H7 (cell line): ENCODE measurements around the gene BRINP1. TPM values are rescaled to one million over a fixed set of nuclear protein-coding genes. Genes with fewer than 3 reads are reported as not detected.
A peak's percentile ranks its signal among the peaks of the same experiment; 100 is the strongest.
"Not testable (repeated sequence)": the region's sequence is repeated elsewhere in the genome, so short reads cannot be mapped to it uniquely, and the experiment has no call there.

ENCODE experiments used
- DNase-seq: peaks from one replicate; pipeline ENCODE4 v3.0.0; 2012
- H3K27me3 ChIP-seq: 2 replicates; pipeline ENCODE4 v1.6.0; 2011; ENCODE audit warnings: mild to moderate bottlenecking, low read length; ENCODE audit not compliant: control insufficient read depth, insufficient read depth
- H3K36me3 ChIP-seq: replicated peaks from 2 replicates; pipeline ENCODE4 v1.5.1; 2011; ENCODE audit warnings: low read length; ENCODE audit not compliant: control insufficient read depth, insufficient read depth
- H3K4me3 ChIP-seq: 2 replicates; pipeline ENCODE4 v1.5.1; 2011; ENCODE audit warnings: low read depth, mild to moderate bottlenecking, control low read depth, low read length, moderate library complexity; ENCODE audit not compliant: insufficient read depth
- total RNA-seq: library from RNA; depleted of rRNA; stranded (reverse); fragments of >200 nt; shearing (Covaris generic); gene quantifications from 2 replicates; pipeline ENCODE4 v1.2.3, GENCODE V29; 2014

BRINP1 gene
- total RNA-seq, 1 experiment from 2014 or later = 14.4 TPM

DNA sequence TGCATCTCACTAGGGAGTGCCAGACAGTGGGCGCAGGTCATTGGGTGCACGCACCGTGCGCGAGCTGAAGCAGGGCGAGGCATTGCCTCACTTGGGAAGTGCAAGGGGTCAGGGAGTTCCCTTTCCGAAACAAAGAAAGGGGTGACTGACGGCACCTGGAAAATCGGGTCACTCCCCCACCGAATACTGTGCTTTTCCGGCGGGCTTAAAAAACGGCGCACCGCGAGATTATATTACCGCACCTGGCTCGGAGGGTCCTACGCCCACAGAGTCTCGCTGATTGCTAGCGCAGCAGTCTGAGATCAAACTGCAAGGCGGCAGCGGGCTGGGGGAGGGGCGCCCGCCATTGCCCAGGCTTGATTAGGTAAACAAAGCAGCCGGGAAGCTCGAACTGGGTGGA lies 200.0 kb downstream of the BRINP1 start:
- not testable (repeated sequence) for H3K27me3 ChIP-seq, H3K36me3 ChIP-seq
- peak overlapping the region; percentile 48 for H3K4me3 ChIP-seq
- DNase-seq = peak; percentile 32

DNA sequence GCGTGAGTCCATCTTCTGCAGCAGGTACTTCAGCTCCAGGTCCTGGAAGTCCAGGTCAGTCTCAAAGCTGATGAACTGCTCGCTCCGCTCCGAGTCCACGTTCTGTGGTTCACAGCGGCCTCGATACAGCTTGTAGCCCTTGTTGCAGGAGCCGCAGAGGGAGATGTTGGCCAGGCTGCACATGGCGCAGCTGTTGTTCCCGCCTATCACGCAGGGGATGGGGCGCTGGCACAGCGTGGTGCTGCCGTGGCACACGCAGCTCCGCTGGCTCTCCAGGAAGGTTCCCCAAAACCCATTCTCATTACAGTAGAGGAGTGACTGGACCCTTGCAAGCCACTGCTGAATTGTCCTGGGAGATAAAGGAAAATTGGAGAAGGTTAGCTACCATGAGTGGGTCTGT lies 201.4 kb downstream of the BRINP1 start:
- Histone ChIP-seq H3K4me3 (no peak overlapping the region), H3K27me3 (no peaks in the 10 kb centered on the region), H3K36me3 (no peaks in the 10 kb centered on the region)
- DNase-seq = no peak

DNA sequence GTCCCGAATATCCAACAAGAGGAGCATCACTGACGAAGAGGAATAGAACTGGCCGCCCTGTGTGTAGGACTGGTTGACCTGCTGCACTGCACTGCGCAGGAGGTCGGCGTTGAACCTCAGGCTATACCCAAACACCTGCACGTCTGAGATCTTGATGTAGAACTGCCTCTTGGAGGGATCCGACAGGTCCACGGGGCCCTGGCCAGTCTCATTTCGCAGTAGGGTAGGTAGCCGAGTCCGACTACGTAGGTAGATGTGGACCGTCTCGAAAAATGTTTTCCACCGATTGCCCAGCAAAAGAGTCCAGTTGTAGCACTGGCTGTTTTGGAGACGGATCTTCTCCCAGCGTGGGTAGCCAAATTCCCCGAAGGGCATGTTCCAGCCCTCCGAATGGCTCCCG lies 202.0 kb downstream of the BRINP1 start:
- DNase-seq = no peak
- no peak overlapping the region for H3K4me3 ChIP-seq
- no peaks in the 10 kb centered on the region for H3K27me3 ChIP-seq
- no peaks in the 10 kb centered on the region for H3K36me3 ChIP-seq

GRCh38 chr9:119166096-119166495 lies 203.1 kb downstream of the BRINP1 start:
- Histone ChIP-seq H3K27me3 (no peaks in the 10 kb centered on the region), H3K36me3 (no peaks in the 10 kb centered on the region), H3K4me3 (no peak overlapping the region)
- no peak for DNase-seq

DNA sequence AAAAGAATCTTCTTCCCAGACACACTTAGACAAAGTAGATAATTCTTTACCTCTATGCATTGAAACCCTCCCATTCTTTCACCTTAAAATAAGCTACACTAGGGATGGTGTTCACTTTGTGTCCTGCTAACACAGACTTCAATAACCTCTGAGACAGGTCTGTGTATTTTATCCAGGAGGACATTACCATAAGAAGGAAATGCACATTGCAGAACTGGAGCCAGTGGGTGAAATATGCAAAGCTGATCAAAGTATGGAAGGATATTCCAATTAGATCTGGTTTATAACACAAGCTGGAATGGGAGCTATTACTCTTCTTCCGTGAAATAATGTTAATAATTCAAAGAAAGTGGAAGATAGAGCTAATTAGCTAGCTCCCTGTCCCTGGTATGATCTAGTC lies 204.1 kb downstream of the BRINP1 start:
- DNase-seq = no peak
- H3K27me3 ChIP-seq = no peaks in the 10 kb centered on the region
- no peaks in the 10 kb centered on the region for H3K36me3 ChIP-seq
- H3K4me3 ChIP-seq = no peak overlapping the region

DNA sequence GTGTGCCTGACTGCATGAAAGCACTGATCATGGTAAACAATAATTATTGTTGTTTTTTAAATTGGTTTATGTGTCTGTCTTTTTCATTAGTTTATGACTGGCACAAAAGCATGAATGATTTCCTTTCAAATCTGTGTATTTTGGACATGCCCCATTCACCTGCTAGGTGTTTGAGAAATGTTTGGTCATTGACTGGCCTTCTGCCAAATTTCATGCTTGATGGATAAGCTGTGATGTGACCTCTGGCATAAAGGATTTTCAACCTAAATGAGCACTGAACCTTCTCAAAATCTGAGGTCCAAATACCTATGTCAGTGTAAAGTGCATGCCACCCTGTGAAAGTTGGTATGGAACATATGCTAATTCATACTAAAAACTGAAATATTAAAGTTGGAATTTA lies 204.5 kb downstream of the BRINP1 start:
- Histone ChIP-seq H3K27me3 (no peaks in the 10 kb centered on the region), H3K4me3 (no peak overlapping the region), H3K36me3 (no peaks in the 10 kb centered on the region)
- DNase-seq = no peak

DNA sequence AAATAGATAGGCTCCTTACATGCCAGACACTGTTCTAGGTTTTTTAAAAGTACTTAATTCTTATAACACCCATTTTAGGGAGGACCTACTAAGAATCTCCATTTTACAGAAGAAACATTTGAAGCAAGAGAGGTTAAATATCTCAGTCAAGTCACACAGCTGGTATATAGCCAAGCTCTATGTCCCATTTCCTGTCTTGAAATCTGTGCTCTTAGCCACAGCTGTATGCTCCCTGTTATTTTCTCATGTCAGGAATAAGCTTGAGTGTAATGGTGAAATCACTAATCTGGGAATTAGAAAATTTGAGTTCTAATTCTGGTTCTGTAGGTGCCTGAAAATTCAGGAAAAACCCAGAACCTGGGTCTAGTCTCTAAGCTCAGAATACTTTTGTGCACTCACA lies 208.7 kb downstream of the BRINP1 start:
- Histone ChIP-seq H3K36me3 (no peaks in the 10 kb centered on the region), H3K4me3 (no peak overlapping the region), H3K27me3 (no peaks in the 10 kb centered on the region)
- DNase-seq = no peak

GRCh38 chr9:119159386-119159785 lies 209.8 kb downstream of the BRINP1 start:
- H3K36me3 ChIP-seq = no peaks in the 10 kb centered on the region
- H3K4me3 ChIP-seq = no peak overlapping the region
- no peak for DNase-seq
- H3K27me3 ChIP-seq = no peaks in the 10 kb centered on the region

- no peak for DNase-seq
- Histone ChIP-seq H3K27me3 (no peaks in the 10 kb centered on the region), H3K36me3 (no peaks in the 10 kb centered on the region), H3K4me3 (no peak overlapping the region)
Observed at GRCh38 chr9:119157196-119157595, 212.0 kb downstream of the BRINP1 start.

DNA sequence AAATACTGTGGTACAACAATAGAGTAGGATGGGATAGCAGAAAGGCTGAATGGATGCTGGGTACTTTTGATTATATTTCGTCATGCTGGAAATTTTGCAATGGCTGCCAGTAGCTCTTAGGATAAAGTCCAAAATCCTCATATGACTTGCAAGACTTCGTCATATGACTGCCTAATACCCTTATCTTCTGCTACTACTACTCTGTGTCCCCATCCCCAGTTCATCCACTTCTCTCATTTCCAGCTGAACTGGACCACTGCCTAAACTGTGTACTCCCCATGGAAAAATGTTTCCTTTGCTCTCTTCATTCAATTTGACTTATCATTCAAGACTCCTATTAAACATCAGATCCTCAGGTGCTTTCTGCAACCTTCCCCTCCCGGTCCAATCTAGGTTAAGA lies 212.9 kb downstream of the BRINP1 start:
- H3K36me3 ChIP-seq = no peaks in the 10 kb centered on the region
- H3K27me3 ChIP-seq = no peaks in the 10 kb centered on the region
- no peak for DNase-seq
- no peak overlapping the region for H3K4me3 ChIP-seq

DNA sequence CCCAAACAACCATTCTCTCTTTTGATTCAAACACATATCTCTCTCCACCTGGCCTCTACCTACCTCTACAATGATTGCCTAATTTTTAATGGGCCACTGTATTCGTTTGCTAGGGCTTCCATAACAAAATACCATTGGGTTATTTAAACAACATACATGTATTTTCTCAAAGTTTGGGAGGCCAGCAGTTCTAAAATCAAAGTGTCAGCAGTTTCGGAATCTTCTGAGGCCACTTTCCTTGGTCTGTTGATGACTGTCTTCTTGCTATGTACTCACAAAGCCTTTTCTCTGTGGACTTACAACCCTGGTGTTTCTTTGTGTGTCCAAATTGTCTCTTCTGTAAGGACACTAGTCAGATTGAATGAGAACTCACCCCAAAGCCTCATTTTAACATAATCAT lies 214.7 kb downstream of the BRINP1 start:
- Histone ChIP-seq H3K4me3 (no peak overlapping the region), H3K27me3 (no peaks in the 10 kb centered on the region), H3K36me3 (no peaks in the 10 kb centered on the region)
- no peak for DNase-seq

GRCh38 chr9:119153402-119153801 lies 215.8 kb downstream of the BRINP1 start:
- H3K36me3 ChIP-seq = no peaks in the 10 kb centered on the region
- no peaks in the 10 kb centered on the region for H3K27me3 ChIP-seq
- DNase-seq = no peak
- no peak overlapping the region for H3K4me3 ChIP-seq

- Histone ChIP-seq H3K27me3 (no peaks in the 10 kb centered on the region), H3K4me3 (no peak overlapping the region), H3K36me3 (no peaks in the 10 kb centered on the region)
- DNase-seq = no peak
Observed at GRCh38 chr9:119148855-119149254, 220.4 kb downstream of the BRINP1 start.

DNA sequence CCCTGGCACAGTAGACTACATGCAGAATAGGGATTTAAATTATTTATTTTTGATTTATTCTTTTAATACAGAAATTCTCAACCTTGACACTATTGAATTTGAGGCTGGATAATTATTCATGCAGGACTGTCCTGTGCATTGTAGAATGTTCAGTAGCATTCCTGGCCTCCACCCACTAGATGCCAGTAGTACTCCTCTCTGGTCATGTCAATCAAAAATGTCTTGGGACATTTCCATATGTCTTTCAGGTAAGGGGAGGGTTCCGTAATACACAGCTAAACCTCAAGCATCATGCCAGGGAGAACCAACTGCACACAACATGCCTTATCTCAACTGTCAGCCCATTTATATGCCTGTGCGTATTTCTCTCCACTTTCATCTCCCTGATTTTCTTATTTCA lies 231.8 kb downstream of the BRINP1 start:
- Histone ChIP-seq H3K4me3 (no peak overlapping the region), H3K36me3 (no peaks in the 10 kb centered on the region), H3K27me3 (no peaks in the 10 kb centered on the region)
- DNase-seq = no peak

- DNase-seq = no peak
- Histone ChIP-seq H3K4me3 (no peak overlapping the region), H3K27me3 (no peaks in the 10 kb centered on the region), H3K36me3 (no peaks in the 10 kb centered on the region)
Observed at GRCh38 chr9:119126040-119126439, 243.2 kb downstream of the BRINP1 start.

- no peaks in the 10 kb centered on the region for H3K36me3 ChIP-seq
Observed at GRCh38 chr9:119121899-119122298, 247.3 kb downstream of the BRINP1 start.

More at GRCh38 chr9:119121899-119122298, 247.3 kb downstream of the BRINP1 start:
- Histone ChIP-seq H3K27me3 (no peaks in the 10 kb centered on the region), H3K4me3 (no peak overlapping the region)
- no peak for DNase-seq
